Liver (tissue), 9 donors: ENCODE data around the gene SMG5. TPM values are rescaled to one million over a fixed set of nuclear protein-coding genes. Genes with fewer than 3 reads are reported as not detected.

ENCODE experiments used
- DNase-seq: peaks from one replicate; pipeline ENCODE4 v3.0.0-alpha.2; 2017; ENCODE audit warnings: low spot score
- H3K27ac ChIP-seq, 2 donors: one replicate each; pipeline ENCODE4 v1.7.0; 2013; ENCODE audit warnings: inconsistent platforms in 2 of 2, low read length in 2 of 2, control low read depth in 1 of 2, low read depth in 1 of 2, mild to moderate bottlenecking in 1 of 2
- H3K27me3 ChIP-seq, 4 donors: one replicate each; pipeline versions ENCODE4 v1.6.1 to v1.7.0; 2013; ENCODE audit warnings: low read length in 3 of 4, inconsistent platforms in 1 of 4, mild to moderate bottlenecking in 1 of 4, moderate library complexity in 1 of 4; ENCODE audit not compliant: control insufficient read depth in 4 of 4, insufficient read depth in 4 of 4
- H3K36me3 ChIP-seq, 4 donors: one replicate each; pipeline versions ENCODE4 v1.6.1 to v1.7.0; 2013; ENCODE audit warnings: low read length in 3 of 4, mild to moderate bottlenecking in 3 of 4, low read depth in 1 of 4, moderate library complexity in 1 of 4; ENCODE audit not compliant: control insufficient read depth in 4 of 4, insufficient read depth in 3 of 4
- H3K4me1 ChIP-seq, 4 donors: one replicate each; pipeline versions ENCODE4 v1.6.1 to v1.7.0; 2013; ENCODE audit warnings: low read length in 3 of 4, mild to moderate bottlenecking in 3 of 4, moderate library complexity in 1 of 4; ENCODE audit not compliant: control insufficient read depth in 4 of 4, insufficient read depth in 4 of 4
- H3K4me3 ChIP-seq, 3 donors: one replicate each; pipeline versions ENCODE4 v1.6.1 to v1.7.0; 2013; ENCODE audit warnings: low read length in 3 of 3, control low read depth in 1 of 3, low read depth in 1 of 3, mild to moderate bottlenecking in 1 of 3
- H3K9ac ChIP-seq, 2 donors: one replicate each; pipeline ENCODE4 v1.7.0; 2013; ENCODE audit warnings: low read length in 2 of 2, mild to moderate bottlenecking in 2 of 2, moderate library complexity in 2 of 2, control low read depth in 1 of 2, low read depth in 1 of 2
- H3K9me3 ChIP-seq, 4 donors: one replicate each; pipeline versions ENCODE4 v1.6.1 to v1.7.0; 2013; ENCODE audit warnings: low read length in 3 of 4; ENCODE audit not compliant: control insufficient read depth in 4 of 4
- EGR1 ChIP-seq, 2 donors: IDR thresholded peaks; 2 replicates each; pipeline ENCODE4 v1.6.1; 2016 to 2018; ENCODE audit warnings: antibody characterized with exemption in 2 of 2, low read depth in 2 of 2
- FOXA1 ChIP-seq: IDR thresholded peaks from 2 replicates; pipeline ENCODE4 v1.6.1; 2016; ENCODE audit warnings: antibody characterized with exemption
- FOXA2 ChIP-seq: IDR thresholded peaks from 2 replicates; pipeline ENCODE4 v1.6.1; 2016; ENCODE audit warnings: antibody characterized with exemption
- GABPA ChIP-seq, 2 donors: IDR thresholded peaks in 1 of 2; conservative IDR thresholded peaks in 1 of 2; 2 replicates each; pipeline ENCODE4 v1.6.1; 2016; ENCODE audit warnings: antibody characterized with exemption in 2 of 2, mild to moderate bottlenecking in 1 of 2, moderate library complexity in 1 of 2
- HNF4A ChIP-seq, 2 donors: conservative IDR thresholded peaks; 2 replicates each; pipeline ENCODE4 v1.6.1; 2016; ENCODE audit warnings: antibody characterized with exemption in 2 of 2, mild to moderate bottlenecking in 2 of 2
- JUND ChIP-seq, 2 donors: IDR thresholded peaks; 2 replicates each; pipeline ENCODE4 v1.6.1; 2016; ENCODE audit warnings: antibody characterized with exemption in 2 of 2
- MAX ChIP-seq: IDR thresholded peaks from 2 replicates; pipeline ENCODE4 v1.6.1; 2016; ENCODE audit warnings: antibody characterized with exemption
- NR2F2 ChIP-seq: IDR thresholded peaks from 2 replicates; pipeline ENCODE4 v1.6.1; 2016; ENCODE audit warnings: antibody characterized with exemption
- RAD21 ChIP-seq, 2 donors: IDR thresholded peaks; 2 replicates each; pipeline ENCODE4 v1.6.1; 2016; ENCODE audit warnings: antibody characterized with exemption in 2 of 2, mild to moderate bottlenecking in 2 of 2
- REST ChIP-seq: IDR thresholded peaks from 2 replicates; pipeline ENCODE4 v1.6.1; 2016; ENCODE audit warnings: antibody characterized with exemption, mild to moderate bottlenecking
- RXRA ChIP-seq, 2 donors: IDR thresholded peaks; 2 replicates each; pipeline ENCODE4 v1.6.1; 2017 to 2018; ENCODE audit warnings: antibody characterized with exemption in 2 of 2, mild to moderate bottlenecking in 1 of 2
- SP1 ChIP-seq: IDR thresholded peaks from 2 replicates; pipeline ENCODE4 v1.6.1; 2018; ENCODE audit warnings: antibody characterized with exemption, mild to moderate bottlenecking
- TAF1 ChIP-seq: conservative IDR thresholded peaks from 2 replicates; pipeline ENCODE4 v1.6.1; 2016; ENCODE audit warnings: antibody characterized with exemption, mild to moderate bottlenecking
- YY1 ChIP-seq: IDR thresholded peaks from 2 replicates; pipeline ENCODE4 v1.6.1; 2016; ENCODE audit warnings: antibody characterized with exemption, mild to moderate bottlenecking
- WGBS: extraction: QIAGEN DNeasy Blood & Tissue Kit; methylation state at CpG from one replicate; pipeline ENCODE4 v1.1.7; 2013; 5-methylcytosine and 5-hydroxymethylcytosine counted together
- polyA plus RNA-seq, 2 donors: library from polyadenylated mRNA; stranded (reverse) in 1 of 2; unstranded in 1 of 2; fragments of 200-250 nt in 1 of 2; fragments of >200 nt in 1 of 2; fragmentation: Nextera tagmentation in 1 of 2; extraction: Ambion mirVana in 1 of 2; gene quantifications; one replicate each; pipeline versions ENCODE4 v1.2.1 to v1.2.3, GENCODE V29; 2013 to 2015
- total RNA-seq, 2 donors: library from RNA; depleted of rRNA; stranded (reverse); fragments of >200 nt; gene quantifications; one replicate each; pipeline ENCODE4 v1.2.3, GENCODE V29; 2014
- TF ChIP-seq, protein P1 (sequence below): fragments of 150-350 bp; IDR thresholded peaks from 2 replicates; pipeline ENCODE4 v1.5.1; 2017; ENCODE audit warnings: improper control_type of control experiment, low read depth, low read length; ENCODE audit not compliant: missing input control
- TF ChIP-seq, protein P2 (sequence below): IDR thresholded peaks from 2 replicates; pipeline ENCODE4 v1.6.1; 2016; ENCODE audit warnings: antibody characterized with exemption
- donor health status: healthy.
- donor health status: healthy.
- donor health status: healthy.
- donor health status: healthy.
- donor health status: healthy.

The SMG5 gene
- total and polyA plus RNA-seq, 4 donors, result 22.9 to 59.1 (median 35.7) TPM

DNA sequence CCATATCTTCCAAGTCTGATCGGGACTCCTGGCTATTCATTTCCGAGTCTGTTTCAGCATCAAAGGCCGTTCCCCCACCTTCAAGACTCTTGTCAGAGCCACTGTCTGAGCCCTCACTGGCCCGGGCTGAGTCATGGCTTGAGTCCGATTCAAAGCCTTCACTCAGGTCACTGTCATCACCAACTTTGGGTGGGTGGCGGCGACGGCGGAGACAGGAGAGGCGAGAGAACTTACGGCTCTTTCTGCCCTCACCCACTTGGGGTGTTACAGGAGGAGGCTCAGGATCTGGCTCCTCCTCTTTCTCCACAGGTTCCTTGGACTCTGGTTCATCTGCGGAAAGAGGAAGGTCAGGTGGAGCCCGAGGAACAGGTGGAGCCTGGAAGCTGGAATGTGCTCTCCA is 16.6 kb downstream of the SMG5 start:
- Histone ChIP-seq H3K27me3 (no peaks in the 10 kb centered on the region), H3K4me1 (peaks cover 0 to 4% (median 2%) of the 10 kb centered on the region in 4 donors), H3K9ac (no peak overlapping the region), H3K27ac (no peak overlapping the region), H3K9me3 (no peaks in the 10 kb centered on the region), H3K36me3 (peaks cover 16 to 76% (median 61%) of the 10 kb centered on the region in 4 donors), H3K4me3 (no peak overlapping the region)
- 96% methylated on average over 13 of the region's 13 CpGs for WGBS
- DNase-seq, result no peak
- no peak for TF ChIP-seq YY1
- TF ChIP-seq, protein P1, sequence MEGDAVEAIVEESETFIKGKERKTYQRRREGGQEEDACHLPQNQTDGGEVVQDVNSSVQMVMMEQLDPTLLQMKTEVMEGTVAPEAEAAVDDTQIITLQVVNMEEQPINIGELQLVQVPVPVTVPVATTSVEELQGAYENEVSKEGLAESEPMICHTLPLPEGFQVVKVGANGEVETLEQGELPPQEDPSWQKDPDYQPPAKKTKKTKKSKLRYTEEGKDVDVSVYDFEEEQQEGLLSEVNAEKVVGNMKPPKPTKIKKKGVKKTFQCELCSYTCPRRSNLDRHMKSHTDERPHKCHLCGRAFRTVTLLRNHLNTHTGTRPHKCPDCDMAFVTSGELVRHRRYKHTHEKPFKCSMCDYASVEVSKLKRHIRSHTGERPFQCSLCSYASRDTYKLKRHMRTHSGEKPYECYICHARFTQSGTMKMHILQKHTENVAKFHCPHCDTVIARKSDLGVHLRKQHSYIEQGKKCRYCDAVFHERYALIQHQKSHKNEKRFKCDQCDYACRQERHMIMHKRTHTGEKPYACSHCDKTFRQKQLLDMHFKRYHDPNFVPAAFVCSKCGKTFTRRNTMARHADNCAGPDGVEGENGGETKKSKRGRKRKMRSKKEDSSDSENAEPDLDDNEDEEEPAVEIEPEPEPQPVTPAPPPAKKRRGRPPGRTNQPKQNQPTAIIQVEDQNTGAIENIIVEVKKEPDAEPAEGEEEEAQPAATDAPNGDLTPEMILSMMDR, result no peak

DNA sequence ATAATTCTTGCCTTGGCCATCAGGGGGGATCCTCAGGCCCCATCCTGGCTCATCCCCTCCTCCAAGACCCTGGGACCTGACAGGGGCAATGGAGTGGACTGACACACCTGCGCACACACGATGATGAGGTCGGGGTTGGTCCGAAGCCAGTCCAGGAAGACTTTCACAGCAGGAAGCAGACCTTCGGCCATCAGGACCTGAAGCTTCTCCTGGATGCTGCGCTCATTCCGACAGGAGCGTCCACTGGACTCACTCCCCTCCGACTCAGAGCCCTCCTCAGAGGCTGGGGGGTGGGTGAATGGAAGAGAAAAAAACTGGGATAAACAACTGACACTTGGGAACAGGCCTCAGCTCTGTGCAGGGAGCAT is 19.4 kb downstream of the SMG5 start:
- H3K9me3 ChIP-seq, result no peaks in the 10 kb centered on the region
- no peaks in the 10 kb centered on the region for H3K27me3 ChIP-seq
- no peak for DNase-seq
- TF ChIP-seq REST (no peak), YY1 (no peak), FOXA1 (no peak)
- TF ChIP-seq, protein P2, sequence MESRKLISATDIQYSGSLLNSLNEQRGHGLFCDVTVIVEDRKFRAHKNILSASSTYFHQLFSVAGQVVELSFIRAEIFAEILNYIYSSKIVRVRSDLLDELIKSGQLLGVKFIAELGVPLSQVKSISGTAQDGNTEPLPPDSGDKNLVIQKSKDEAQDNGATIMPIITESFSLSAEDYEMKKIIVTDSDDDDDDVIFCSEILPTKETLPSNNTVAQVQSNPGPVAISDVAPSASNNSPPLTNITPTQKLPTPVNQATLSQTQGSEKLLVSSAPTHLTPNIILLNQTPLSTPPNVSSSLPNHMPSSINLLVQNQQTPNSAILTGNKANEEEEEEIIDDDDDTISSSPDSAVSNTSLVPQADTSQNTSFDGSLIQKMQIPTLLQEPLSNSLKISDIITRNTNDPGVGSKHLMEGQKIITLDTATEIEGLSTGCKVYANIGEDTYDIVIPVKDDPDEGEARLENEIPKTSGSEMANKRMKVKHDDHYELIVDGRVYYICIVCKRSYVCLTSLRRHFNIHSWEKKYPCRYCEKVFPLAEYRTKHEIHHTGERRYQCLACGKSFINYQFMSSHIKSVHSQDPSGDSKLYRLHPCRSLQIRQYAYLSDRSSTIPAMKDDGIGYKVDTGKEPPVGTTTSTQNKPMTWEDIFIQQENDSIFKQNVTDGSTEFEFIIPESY, result no peak
- H3K4me1 ChIP-seq, result peaks cover 0 to 5% (median 2%) of the 10 kb centered on the region in 4 donors
- WGBS, result 94% methylated on average over 9 of the region's 9 CpGs
- no peak overlapping the region for H3K4me3 ChIP-seq
- H3K27ac ChIP-seq, result no peak overlapping the region
- peaks cover 19 to 90% (median 76%) of the 10 kb centered on the region in 4 donors for H3K36me3 ChIP-seq
- no peak overlapping the region for H3K9ac ChIP-seq

- no peak for TF ChIP-seq GABPA (IDR thresholded peaks at IDR 0.05 in 1 of 2, conservative IDR thresholded peaks at IDR 0.05 in 1 of 2)
- TF ChIP-seq YY1, result no peak
- TF ChIP-seq HNF4A (conservative IDR thresholded peaks at IDR 0.05), result no peak
- no peak for TF ChIP-seq SP1
- TF ChIP-seq EGR1 (IDR thresholded peaks at IDR 0.05; ENCODE audit: low read depth in 2 of 2), result no peak
- no peak for TF ChIP-seq RXRA (IDR thresholded peaks at IDR 0.05)
- TF ChIP-seq REST, result no peak
- TF ChIP-seq RAD21 (IDR thresholded peaks at IDR 0.05), result no peak
- no peak for TF ChIP-seq TAF1
- no peak for TF ChIP-seq FOXA1
- no peak for TF ChIP-seq FOXA2
- no peak for TF ChIP-seq JUND (IDR thresholded peaks at IDR 0.05)
- TF ChIP-seq NR2F2, result no peak
- TF ChIP-seq MAX, result no peak
- Histone ChIP-seq H3K9ac (no peak overlapping the region), H3K36me3 (peaks cover 16 to 90% (median 76%) of the 10 kb centered on the region in 4 donors), H3K27ac (no peak overlapping the region), H3K27me3 (no peaks in the 10 kb centered on the region), H3K4me1 (peaks cover 0 to 5% (median 2%) of the 10 kb centered on the region in 4 donors), H3K9me3 (no peaks in the 10 kb centered on the region), H3K4me3 (no peak overlapping the region)
- 89% methylated on average over 9 of the region's 9 CpGs for WGBS
- DNase-seq, result no peak
Measured at GRCh38 chr1:156262461-156263287, 20.0 kb downstream of the SMG5 start.
